Measurements from ENCODE around the gene SFXN5.

- TF ChIP-seq CTCF (IDR thresholded peaks at IDR 0.05; ENCODE audit: low read length) (no peak), EZH2 (IDR thresholded peaks at IDR 0.05; ENCODE audit: borderline replicate concordance, low read length) (no peak)
Observed at GRCh38 chr2:73067043-73067442, 4.5 kb downstream of the SFXN5 start.
